Psoas muscle (tissue), 8 donors: Measurements from ENCODE around the gene PATE4. TPM values are rescaled to one million over a fixed set of nuclear protein-coding genes. Genes with fewer than 3 reads are reported as not detected.

ENCODE experiments used
- ATAC-seq, 4 donors: fragments of 200-7000 bp; cut with Tn5 transposase; one replicate each; pipeline ENCODE4 v1.9.1; 2020; ENCODE audit warnings: moderate library complexity in 3 of 4, mild to moderate bottlenecking in 2 of 4
- DNase-seq, 2 donors: peaks; one replicate each; pipeline ENCODE4 v3.0.0-alpha.2; 2020
- H3K27ac ChIP-seq: fragments of 200-600 bp; one replicate; pipeline ENCODE4 v1.8.0; 2022
- H3K27me3 ChIP-seq, 3 donors: fragments of 200-600 bp in 1 of 3; one replicate each; pipeline versions ENCODE4 v1.6.1 to v1.8.0; 2013 to 2022; ENCODE audit warnings: low read length in 2 of 3, mild to moderate bottlenecking in 2 of 3, moderate library complexity in 1 of 3; ENCODE audit not compliant: insufficient read depth in 3 of 3
- H3K36me3 ChIP-seq, 2 donors: fragments of 200-600 bp in 1 of 2; one replicate each; pipeline versions ENCODE4 v1.6.1 to v1.8.0; 2013 to 2022; ENCODE audit warnings: low read depth in 1 of 2, mild to moderate bottlenecking in 1 of 2, moderate library complexity in 1 of 2; ENCODE audit not compliant: insufficient read depth in 1 of 2
- H3K4me1 ChIP-seq: fragments of 200-600 bp; one replicate; pipeline ENCODE4 v1.8.0; 2022
- H3K4me3 ChIP-seq: fragments of 200-600 bp; one replicate; pipeline ENCODE4 v1.8.0; 2022; ENCODE audit warnings: mild to moderate bottlenecking
- H3K9me3 ChIP-seq: fragments of 200-600 bp; one replicate; pipeline ENCODE4 v1.8.0; 2022
- CTCF ChIP-seq: fragments of 200-600 bp; IDR thresholded peaks from one replicate; pipeline ENCODE4 v1.8.0; 2022; ENCODE audit warnings: antibody characterized with exemption
- WGBS, 3 donors: extraction: QIAGEN DNeasy Blood & Tissue Kit; methylation state at CpG; one replicate each; pipeline versions ENCODE4 v1.1.6 to v1.1.7; 2013; 5-methylcytosine and 5-hydroxymethylcytosine counted together
- intact Hi-C, 2 donors: fragments of 100-400 bp; cut with DNase I; formaldehyde crosslinking; loops; one replicate each; pipeline versions ENCODE4 v1.11.0 to v1.14.2; 2022
- polyA plus RNA-seq, 3 donors: library from polyadenylated mRNA; stranded (reverse); fragments of 200-250 nt; gene quantifications; one replicate each; pipeline ENCODE4 v1.2.3, GENCODE V29; 2013
- total RNA-seq, 4 donors: library from RNA; stranded (reverse); fragmentation: NEBNext Ultra II Directional in 2 of 4; extraction: Animal tissue kit (Norgen Biotek cat#: 25700) in 2 of 4; gene quantifications; one replicate each; pipeline versions ENCODE4 v1.2.1 to v1.2.4, GENCODE V29; 2021 to 2023
- donor health status: healthy with polysubstance abuse.
- donor health status: DM: no; HTN: no; CAD: no; lungs with moderate emphysema.
- donor health status: Bipolar disorder and iron deficiency.
- donor health status: healthy.
- donor health status: DM: yes; HTN: yes; CAD: no.
- donor health status: DM: no; HTN: no; CAD: no.
- donor health status: DM: no; HTN: no; CAD: no.
- donor health status: DM: yes; HTN: yes; CAD: no.

Gene PATE4
- total and polyA plus RNA-seq, 7 donors, result not detected

- DNase-seq (no peak), ATAC-seq (no peak)
- WGBS, 3 donors, result 79 to 88% (median 87%) methylated on average over 8 of the region's 8 CpGs
- H3K27me3 ChIP-seq, result no peaks in the 10 kb centered on the region
- no peak for TF ChIP-seq CTCF
- H3K4me1 ChIP-seq, result peaks cover 1% of the 10 kb centered on the region
- no peak overlapping the region for H3K4me3 ChIP-seq
- intact Hi-C loops, result loop anchor here in 1 of 2 donors (10.0 kb wide), 1 partner anchor 319 kb away; the partner anchor contains the start of gene EI24
- no peaks in the 10 kb centered on the region for H3K9me3 ChIP-seq
- no peaks in the 10 kb centered on the region for H3K36me3 ChIP-seq
- H3K27ac ChIP-seq, result no peak overlapping the region
Measured at GRCh38 chr11:125883375-125883774, 50.3 kb downstream of the PATE4 start.

- intact Hi-C loops, result loop anchor here in 1 of 2 donors (5.0 to 10.0 kb wide), 2 partner anchors 260 to 322 kb away; partner anchors contain the start of genes CHEK1 and EI24
- H3K27ac ChIP-seq, result peak overlapping the region; percentile 93
- H3K27me3 ChIP-seq, result no peaks in the 10 kb centered on the region
- H3K4me3 ChIP-seq, result peak overlapping the region; percentile 88
- peak; percentile 11 to 43 (median 25) for ATAC-seq
- no peaks in the 10 kb centered on the region for H3K9me3 ChIP-seq
- WGBS, 3 donors, result 27 to 41% (median 34%) methylated on average over 23 to 24 of the region's 24 CpGs
- DNase-seq, result peak; percentile 47 to 72
- H3K36me3 ChIP-seq, result peaks cover 0 to 6% of the 10 kb centered on the region in 2 donors
- H3K4me1 ChIP-seq, result peaks cover 8% of the 10 kb centered on the region
- no peak for TF ChIP-seq CTCF
Measured at GRCh38 chr11:125886997-125887372, 53.9 kb downstream of the PATE4 start.

GRCh38 chr11:125887373-125888324, 54.5 kb downstream of the PATE4 start, which contains the start of gene HYLS1:
HYLS1 (plus strand) TSS chr11:125887668; CDS start chr11:125899369, 11,701 bp downstream.
- Histone ChIP-seq H3K4me1 (peaks cover 8% of the 10 kb centered on the region), H3K27ac (peak within 1 kb of the TSS; percentile 93), H3K9me3 (no peaks in the 10 kb centered on the region), H3K36me3 (peaks cover 0 to 13% of the 10 kb centered on the region in 2 donors), H3K4me3 (peak within 1 kb of the TSS; percentile 88), H3K27me3 (no peaks in the 10 kb centered on the region)
- ATAC-seq (peak; percentile 98 to 99 (median 99)), DNase-seq (peak; percentile 95 to 96)
- peak; percentile 21 for TF ChIP-seq CTCF
- intact Hi-C loops, result loop anchor here in 1 of 2 donors (5.0 to 10.0 kb wide), 2 partner anchors 260 to 323 kb away; partner anchors contain the start of genes CHEK1 and EI24
- 0 to 1% (median 1%) methylated on average over 57 to 91 of the region's 91 CpGs for WGBS, 3 donors

Other genes with a start within 250 kb of the PATE4 start
- 10 to 100 TPM; 27.2 to 33.1 (median 31.0) TPM for gene STT3A, start 240.5 kb upstream of the PATE4 start, total RNA-seq
- 10 to 100 TPM; 23.3 to 58.9 (median 34.4) TPM for gene STT3A, start 240.5 kb upstream of the PATE4 start, polyA plus RNA-seq
- under 1 TPM; 0.44 to 0.97 (median 0.69) TPM for gene CHEK1, start 208.2 kb upstream of the PATE4 start, total RNA-seq
- 1 to 10 TPM in 2 of 3 donors, under 1 TPM in 1; 0.64 to 1.3 (median 1.2) TPM for gene CHEK1, start 208.2 kb upstream of the PATE4 start, polyA plus RNA-seq
- gene ACRV1, start 152.5 kb upstream of the PATE4 start, total RNA-seq, result not detected
- gene ACRV1, start 152.5 kb upstream of the PATE4 start, polyA plus RNA-seq, result under 1 TPM in 1 of 3 donors, not detected in 2; 0.03 TPM
- not detected for gene PATE1, start 87.0 kb upstream of the PATE4 start, total RNA-seq
- not detected for gene PATE1, start 87.0 kb upstream of the PATE4 start, polyA plus RNA-seq
- gene PATE2, start 54.5 kb upstream of the PATE4 start, total RNA-seq, result under 1 TPM in 1 of 4 donors, not detected in 3; 0.17 TPM
- gene PATE2, start 54.5 kb upstream of the PATE4 start, polyA plus RNA-seq, result not detected
- gene PATE3, start 45.2 kb upstream of the PATE4 start, total RNA-seq, result not detected
- gene PATE3, start 45.2 kb upstream of the PATE4 start, polyA plus RNA-seq, result not detected
- 1 to 10 TPM; 1.8 to 4.0 (median 3.1) TPM for gene HYLS1, start 54.4 kb downstream of the PATE4 start, total RNA-seq
- gene HYLS1, start 54.4 kb downstream of the PATE4 start, polyA plus RNA-seq, result 1 to 10 TPM; 1.9 to 7.2 (median 3.8) TPM
- gene PUS3, start 69.9 kb downstream of the PATE4 start, total RNA-seq, result 10 to 100 TPM in 3 of 4 donors, 1 to 10 TPM in 1; 9.0 to 17.5 (median 16.5) TPM
- gene PUS3, start 69.9 kb downstream of the PATE4 start, polyA plus RNA-seq, result 10 to 100 TPM; 15.0 to 17.5 (median 16.1) TPM
- not detected for gene DDX25, start 71.2 kb downstream of the PATE4 start, total RNA-seq
- under 1 TPM in 1 of 3 donors, not detected in 2; 0.01 TPM for gene DDX25, start 71.2 kb downstream of the PATE4 start, polyA plus RNA-seq
- not detected for gene VSIG10L2, start 112.7 kb downstream of the PATE4 start, total RNA-seq
- under 1 TPM in 1 of 3 donors, not detected in 2; 0.21 TPM for gene VSIG10L2, start 112.7 kb downstream of the PATE4 start, polyA plus RNA-seq
- gene CDON, start 229.6 kb downstream of the PATE4 start, total RNA-seq, result 1 to 10 TPM; 1.3 to 5.6 (median 1.5) TPM
- gene CDON, start 229.6 kb downstream of the PATE4 start, polyA plus RNA-seq, result 1 to 10 TPM in 1 of 3 donors, under 1 TPM in 2; 0.63 to 1.0 (median 0.79) TPM